Measurements from ENCODE around the gene OR2G6. TPM values are rescaled to one million over a fixed set of nuclear protein-coding genes. Genes with fewer than 3 reads are reported as not detected.

OR2G6 gene
- total and polyA plus RNA-seq, 9 of the 15 experiments (the other 6 are each of a cell fraction or from before 2014, with no cell fraction given), result not detected

- no peak overlapping the region for H3K27ac ChIP-seq (ENCODE audit: extremely low read depth, low read depth, low read length)
- H3K27me3 ChIP-seq (ENCODE audit: control insufficient read depth in 2 of 2, insufficient read depth in 2 of 2, low read length in 2 of 2), result no peaks in the 10 kb centered on the region
- no peak for FAIRE-seq
- no peak overlapping the region for H3K4me3 ChIP-seq
- intact Hi-C loops (cut with micrococcal nuclease) (no loop called here), in situ Hi-C loops (cut with MboI) (loop anchor here (5.0 kb wide), 1 partner anchor 101 kb away; the partner anchor contains the start of gene OR2T34)
- H3K4me2 ChIP-seq (ENCODE audit: insufficient read depth, low read length), result no peak overlapping the region
- no peaks in the 10 kb centered on the region for H3K36me3 ChIP-seq (ENCODE audit: control insufficient read depth, insufficient read depth, low read length)
- H3K4me1 ChIP-seq (replicated peaks in 1 of 2; ENCODE audit: control insufficient read depth in 2 of 2, insufficient read depth in 2 of 2, low read length in 2 of 2), result no peaks in the 10 kb centered on the region
- no peak for ATAC-seq
- WGBS (ENCODE audit: insufficient coverage, low coverage, missing lambda C conversion rate), result 2% methylated on average over 4 of the region's 4 CpGs
- no peaks in the 10 kb centered on the region for H3K9me3 ChIP-seq (replicated peaks; ENCODE audit: control insufficient read depth, insufficient read depth, low read depth, low read length)
- H3K9me1 ChIP-seq (ENCODE audit: control insufficient read depth, insufficient read depth, low read length), result no peaks in the 10 kb centered on the region
- H4K20me1 ChIP-seq (replicated peaks; ENCODE audit: control insufficient read depth, insufficient read depth, low read length), result no peaks in the 10 kb centered on the region
- ChIA-PET CTCF (ENCODE audit: low intra/inter-chr PET ratio) (no interaction called here), POLR2A (no interaction called here)
- H2AFZ ChIP-seq (ENCODE audit: low read depth, low read length), result no peak overlapping the region
- H3K9ac ChIP-seq (ENCODE audit: insufficient read depth in 1 of 2, low read depth in 2 of 2, low read length in 2 of 2), result no peak overlapping the region
- DNase-seq (ENCODE audit: extremely low read depth in 1 of 4, low spot score in 3 of 4), result no peak
- no peaks in the 10 kb centered on the region for H3K79me2 ChIP-seq (ENCODE audit: control insufficient read depth, insufficient read depth, low read length)
- BruUV-seq (replicated peaks), result no TSS peak
- TF ChIP-seq, protein P1, sequence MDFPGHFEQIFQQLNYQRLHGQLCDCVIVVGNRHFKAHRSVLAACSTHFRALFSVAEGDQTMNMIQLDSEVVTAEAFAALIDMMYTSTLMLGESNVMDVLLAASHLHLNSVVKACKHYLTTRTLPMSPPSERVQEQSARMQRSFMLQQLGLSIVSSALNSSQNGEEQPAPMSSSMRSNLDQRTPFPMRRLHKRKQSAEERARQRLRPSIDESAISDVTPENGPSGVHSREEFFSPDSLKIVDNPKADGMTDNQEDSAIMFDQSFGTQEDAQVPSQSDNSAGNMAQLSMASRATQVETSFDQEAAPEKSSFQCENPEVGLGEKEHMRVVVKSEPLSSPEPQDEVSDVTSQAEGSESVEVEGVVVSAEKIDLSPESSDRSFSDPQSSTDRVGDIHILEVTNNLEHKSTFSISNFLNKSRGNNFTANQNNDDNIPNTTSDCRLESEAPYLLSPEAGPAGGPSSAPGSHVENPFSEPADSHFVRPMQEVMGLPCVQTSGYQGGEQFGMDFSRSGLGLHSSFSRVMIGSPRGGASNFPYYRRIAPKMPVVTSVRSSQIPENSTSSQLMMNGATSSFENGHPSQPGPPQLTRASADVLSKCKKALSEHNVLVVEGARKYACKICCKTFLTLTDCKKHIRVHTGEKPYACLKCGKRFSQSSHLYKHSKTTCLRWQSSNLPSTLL (IDR thresholded peaks at IDR 0.05), result no peak
- TF ChIP-seq, protein P2, sequence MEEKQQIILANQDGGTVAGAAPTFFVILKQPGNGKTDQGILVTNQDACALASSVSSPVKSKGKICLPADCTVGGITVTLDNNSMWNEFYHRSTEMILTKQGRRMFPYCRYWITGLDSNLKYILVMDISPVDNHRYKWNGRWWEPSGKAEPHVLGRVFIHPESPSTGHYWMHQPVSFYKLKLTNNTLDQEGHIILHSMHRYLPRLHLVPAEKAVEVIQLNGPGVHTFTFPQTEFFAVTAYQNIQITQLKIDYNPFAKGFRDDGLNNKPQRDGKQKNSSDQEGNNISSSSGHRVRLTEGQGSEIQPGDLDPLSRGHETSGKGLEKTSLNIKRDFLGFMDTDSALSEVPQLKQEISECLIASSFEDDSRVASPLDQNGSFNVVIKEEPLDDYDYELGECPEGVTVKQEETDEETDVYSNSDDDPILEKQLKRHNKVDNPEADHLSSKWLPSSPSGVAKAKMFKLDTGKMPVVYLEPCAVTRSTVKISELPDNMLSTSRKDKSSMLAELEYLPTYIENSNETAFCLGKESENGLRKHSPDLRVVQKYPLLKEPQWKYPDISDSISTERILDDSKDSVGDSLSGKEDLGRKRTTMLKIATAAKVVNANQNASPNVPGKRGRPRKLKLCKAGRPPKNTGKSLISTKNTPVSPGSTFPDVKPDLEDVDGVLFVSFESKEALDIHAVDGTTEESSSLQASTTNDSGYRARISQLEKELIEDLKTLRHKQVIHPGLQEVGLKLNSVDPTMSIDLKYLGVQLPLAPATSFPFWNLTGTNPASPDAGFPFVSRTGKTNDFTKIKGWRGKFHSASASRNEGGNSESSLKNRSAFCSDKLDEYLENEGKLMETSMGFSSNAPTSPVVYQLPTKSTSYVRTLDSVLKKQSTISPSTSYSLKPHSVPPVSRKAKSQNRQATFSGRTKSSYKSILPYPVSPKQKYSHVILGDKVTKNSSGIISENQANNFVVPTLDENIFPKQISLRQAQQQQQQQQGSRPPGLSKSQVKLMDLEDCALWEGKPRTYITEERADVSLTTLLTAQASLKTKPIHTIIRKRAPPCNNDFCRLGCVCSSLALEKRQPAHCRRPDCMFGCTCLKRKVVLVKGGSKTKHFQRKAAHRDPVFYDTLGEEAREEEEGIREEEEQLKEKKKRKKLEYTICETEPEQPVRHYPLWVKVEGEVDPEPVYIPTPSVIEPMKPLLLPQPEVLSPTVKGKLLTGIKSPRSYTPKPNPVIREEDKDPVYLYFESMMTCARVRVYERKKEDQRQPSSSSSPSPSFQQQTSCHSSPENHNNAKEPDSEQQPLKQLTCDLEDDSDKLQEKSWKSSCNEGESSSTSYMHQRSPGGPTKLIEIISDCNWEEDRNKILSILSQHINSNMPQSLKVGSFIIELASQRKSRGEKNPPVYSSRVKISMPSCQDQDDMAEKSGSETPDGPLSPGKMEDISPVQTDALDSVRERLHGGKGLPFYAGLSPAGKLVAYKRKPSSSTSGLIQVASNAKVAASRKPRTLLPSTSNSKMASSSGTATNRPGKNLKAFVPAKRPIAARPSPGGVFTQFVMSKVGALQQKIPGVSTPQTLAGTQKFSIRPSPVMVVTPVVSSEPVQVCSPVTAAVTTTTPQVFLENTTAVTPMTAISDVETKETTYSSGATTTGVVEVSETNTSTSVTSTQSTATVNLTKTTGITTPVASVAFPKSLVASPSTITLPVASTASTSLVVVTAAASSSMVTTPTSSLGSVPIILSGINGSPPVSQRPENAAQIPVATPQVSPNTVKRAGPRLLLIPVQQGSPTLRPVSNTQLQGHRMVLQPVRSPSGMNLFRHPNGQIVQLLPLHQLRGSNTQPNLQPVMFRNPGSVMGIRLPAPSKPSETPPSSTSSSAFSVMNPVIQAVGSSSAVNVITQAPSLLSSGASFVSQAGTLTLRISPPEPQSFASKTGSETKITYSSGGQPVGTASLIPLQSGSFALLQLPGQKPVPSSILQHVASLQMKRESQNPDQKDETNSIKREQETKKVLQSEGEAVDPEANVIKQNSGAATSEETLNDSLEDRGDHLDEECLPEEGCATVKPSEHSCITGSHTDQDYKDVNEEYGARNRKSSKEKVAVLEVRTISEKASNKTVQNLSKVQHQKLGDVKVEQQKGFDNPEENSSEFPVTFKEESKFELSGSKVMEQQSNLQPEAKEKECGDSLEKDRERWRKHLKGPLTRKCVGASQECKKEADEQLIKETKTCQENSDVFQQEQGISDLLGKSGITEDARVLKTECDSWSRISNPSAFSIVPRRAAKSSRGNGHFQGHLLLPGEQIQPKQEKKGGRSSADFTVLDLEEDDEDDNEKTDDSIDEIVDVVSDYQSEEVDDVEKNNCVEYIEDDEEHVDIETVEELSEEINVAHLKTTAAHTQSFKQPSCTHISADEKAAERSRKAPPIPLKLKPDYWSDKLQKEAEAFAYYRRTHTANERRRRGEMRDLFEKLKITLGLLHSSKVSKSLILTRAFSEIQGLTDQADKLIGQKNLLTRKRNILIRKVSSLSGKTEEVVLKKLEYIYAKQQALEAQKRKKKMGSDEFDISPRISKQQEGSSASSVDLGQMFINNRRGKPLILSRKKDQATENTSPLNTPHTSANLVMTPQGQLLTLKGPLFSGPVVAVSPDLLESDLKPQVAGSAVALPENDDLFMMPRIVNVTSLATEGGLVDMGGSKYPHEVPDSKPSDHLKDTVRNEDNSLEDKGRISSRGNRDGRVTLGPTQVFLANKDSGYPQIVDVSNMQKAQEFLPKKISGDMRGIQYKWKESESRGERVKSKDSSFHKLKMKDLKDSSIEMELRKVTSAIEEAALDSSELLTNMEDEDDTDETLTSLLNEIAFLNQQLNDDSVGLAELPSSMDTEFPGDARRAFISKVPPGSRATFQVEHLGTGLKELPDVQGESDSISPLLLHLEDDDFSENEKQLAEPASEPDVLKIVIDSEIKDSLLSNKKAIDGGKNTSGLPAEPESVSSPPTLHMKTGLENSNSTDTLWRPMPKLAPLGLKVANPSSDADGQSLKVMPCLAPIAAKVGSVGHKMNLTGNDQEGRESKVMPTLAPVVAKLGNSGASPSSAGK (IDR thresholded peaks at IDR 0.05), result no peak
- TF ChIP-seq, protein P3, sequence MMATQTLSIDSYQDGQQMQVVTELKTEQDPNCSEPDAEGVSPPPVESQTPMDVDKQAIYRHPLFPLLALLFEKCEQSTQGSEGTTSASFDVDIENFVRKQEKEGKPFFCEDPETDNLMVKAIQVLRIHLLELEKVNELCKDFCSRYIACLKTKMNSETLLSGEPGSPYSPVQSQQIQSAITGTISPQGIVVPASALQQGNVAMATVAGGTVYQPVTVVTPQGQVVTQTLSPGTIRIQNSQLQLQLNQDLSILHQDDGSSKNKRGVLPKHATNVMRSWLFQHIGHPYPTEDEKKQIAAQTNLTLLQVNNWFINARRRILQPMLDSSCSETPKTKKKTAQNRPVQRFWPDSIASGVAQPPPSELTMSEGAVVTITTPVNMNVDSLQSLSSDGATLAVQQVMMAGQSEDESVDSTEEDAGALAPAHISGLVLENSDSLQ (IDR thresholded peaks at IDR 0.05), result no peak
- TF ChIP-seq ZNF785 (CRISPR knock-in tag; IDR thresholded peaks at IDR 0.05), result no peak
- no peak for TF ChIP-seq RAD21 (CRISPR knock-in tag; conservative IDR thresholded peaks at IDR 0.05 in 1 of 2, IDR thresholded peaks at IDR 0.05 in 1 of 2)
- TF ChIP-seq MYBL2 (IDR thresholded peaks at IDR 0.05; ENCODE audit: low read depth), result no peak
- TF ChIP-seq MYBL2 (CRISPR knock-in tag; IDR thresholded peaks at IDR 0.05; ENCODE audit: borderline replicate concordance), result no peak
- no peak for TF ChIP-seq ZNF217 (CRISPR knock-in tag; IDR thresholded peaks at IDR 0.05)
- no peak for TF ChIP-seq FOXP1 (CRISPR knock-in tag; IDR thresholded peaks at IDR 0.05)
Observed at GRCh38 chr1:248471154-248471553, 36.7 kb upstream of the OR2G6 start.

Measured in K562 (cell line).